ENCODE results near the gene APC.

GRCh38 chr5:112779531-112779930 lies 41.8 kb downstream of the APC start:
- TF ChIP-seq CTCF (IDR thresholded peaks at IDR 0.05) (no peak), POLR2AphosphoS5 (IDR thresholded peaks at IDR 0.05) (no peak), EP300 (IDR thresholded peaks at IDR 0.05; ENCODE audit: low read depth) (no peak)
